Ovary (tissue), 3 donors: Measurements from ENCODE around the gene SPAG8.

Source experiments
- EP300 ChIP-seq: sonication (generic); formaldehyde crosslinking; IDR thresholded peaks from one replicate; pipeline ENCODE4 v1.6.1; 2017; ENCODE audit warnings: antibody characterized with exemption
- POLR2A ChIP-seq: fragments of 450-650 bp; IDR thresholded peaks from one replicate; pipeline ENCODE4 v1.6.1; 2017; ENCODE audit warnings: antibody characterized with exemption, mild to moderate bottlenecking, moderate library complexity
- TF ChIP-seq, protein P1 (sequence below), 3 donors: fragments of 450-650 bp in 2 of 3; fragments of 200-600 bp in 1 of 3; IDR thresholded peaks; one replicate each; pipeline versions ENCODE4 v1.5.1 to v1.8.0; 2016 to 2022; ENCODE audit warnings: antibody characterized with exemption in 3 of 3, mild to moderate bottlenecking in 1 of 3
- donor health status: DM: no; HTN: no; CAD: no.

DNA sequence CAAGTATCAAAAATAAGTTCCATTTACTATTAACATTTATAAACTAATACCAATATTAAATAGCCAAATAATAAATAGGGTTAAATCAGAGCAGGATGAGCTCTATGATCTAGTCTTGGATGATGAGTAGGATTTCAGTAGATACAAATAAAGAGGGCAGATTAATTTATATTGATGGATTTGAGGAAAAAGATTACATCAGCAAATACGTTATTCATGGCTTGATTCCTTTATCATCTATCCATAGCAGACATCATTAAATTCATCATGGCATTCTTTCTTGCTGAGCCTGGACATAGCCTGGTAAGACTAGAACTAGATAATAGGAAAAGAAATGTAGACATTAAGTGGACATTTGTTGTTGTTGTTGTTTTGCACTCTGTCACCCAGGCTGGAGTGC lies 44.6 kb downstream of the SPAG8 start:
- TF ChIP-seq, protein P1, sequence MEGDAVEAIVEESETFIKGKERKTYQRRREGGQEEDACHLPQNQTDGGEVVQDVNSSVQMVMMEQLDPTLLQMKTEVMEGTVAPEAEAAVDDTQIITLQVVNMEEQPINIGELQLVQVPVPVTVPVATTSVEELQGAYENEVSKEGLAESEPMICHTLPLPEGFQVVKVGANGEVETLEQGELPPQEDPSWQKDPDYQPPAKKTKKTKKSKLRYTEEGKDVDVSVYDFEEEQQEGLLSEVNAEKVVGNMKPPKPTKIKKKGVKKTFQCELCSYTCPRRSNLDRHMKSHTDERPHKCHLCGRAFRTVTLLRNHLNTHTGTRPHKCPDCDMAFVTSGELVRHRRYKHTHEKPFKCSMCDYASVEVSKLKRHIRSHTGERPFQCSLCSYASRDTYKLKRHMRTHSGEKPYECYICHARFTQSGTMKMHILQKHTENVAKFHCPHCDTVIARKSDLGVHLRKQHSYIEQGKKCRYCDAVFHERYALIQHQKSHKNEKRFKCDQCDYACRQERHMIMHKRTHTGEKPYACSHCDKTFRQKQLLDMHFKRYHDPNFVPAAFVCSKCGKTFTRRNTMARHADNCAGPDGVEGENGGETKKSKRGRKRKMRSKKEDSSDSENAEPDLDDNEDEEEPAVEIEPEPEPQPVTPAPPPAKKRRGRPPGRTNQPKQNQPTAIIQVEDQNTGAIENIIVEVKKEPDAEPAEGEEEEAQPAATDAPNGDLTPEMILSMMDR (IDR thresholded peaks at IDR 0.05), result no peak
- TF ChIP-seq EP300 (no peak), POLR2A (no peak)
